GM23338 (cell line): ENCODE results near the gene SLC2A9. TPM values are rescaled to one million over a fixed set of nuclear protein-coding genes. Genes with fewer than 3 reads are reported as not detected.

Experiments used
- ATAC-seq: fragments of 200-7000 bp; cut with Tn5 transposase; 3 replicates; pipeline ENCODE4 v1.9.1; 2020
- DNase-seq: peaks from one replicate; pipeline ENCODE4 v3.0.0-alpha.2; 2015; ENCODE audit warnings: low spot score
- H2AFZ ChIP-seq: fragments of 200-600 bp; sonication (generic); 2 replicates; pipeline ENCODE4 v1.8.0; 2016; ENCODE audit warnings: antibody characterized with exemption, mild to moderate bottlenecking, moderate library complexity
- H3F3A ChIP-seq: fragments of 200-600 bp; sonication (generic); replicated peaks from 2 replicates; pipeline ENCODE4 v1.8.0; 2017; ENCODE audit warnings: antibody characterized with exemption, mixed run types, low read depth
- H3K27ac ChIP-seq: fragments of 200-600 bp; sonication (generic); 2 replicates; pipeline ENCODE4 v1.6.1; 2016; ENCODE audit warnings: low read depth
- H3K27me3 ChIP-seq: fragments of 200-600 bp; sonication (generic); 2 replicates; pipeline ENCODE4 v1.8.0; 2016; ENCODE audit warnings: mild to moderate bottlenecking, mixed run types, moderate library complexity; ENCODE audit not compliant: insufficient read depth
- H3K36me3 ChIP-seq: fragments of 200-600 bp; sonication (generic); 2 replicates; pipeline ENCODE4 v1.8.0; 2016; ENCODE audit warnings: mild to moderate bottlenecking; ENCODE audit not compliant: insufficient read depth
- H3K4me1 ChIP-seq: fragments of 200-600 bp; sonication (generic); 2 replicates; pipeline ENCODE4 v1.8.0; 2016; ENCODE audit warnings: mild to moderate bottlenecking, moderate library complexity; ENCODE audit not compliant: insufficient read depth
- H3K4me2 ChIP-seq: fragments of 200-600 bp; sonication (generic); 2 replicates; pipeline ENCODE4 v1.7.1; 2017; ENCODE audit warnings: mixed run types
- H3K4me3 ChIP-seq: fragments of 200-600 bp; sonication (generic); 2 replicates; pipeline ENCODE4 v1.6.1; 2016; ENCODE audit warnings: mixed run types
- H3K79me2 ChIP-seq: fragments of 200-600 bp; sonication (generic); replicated peaks from 2 replicates; pipeline ENCODE4 v1.8.0; 2017; ENCODE audit warnings: mild to moderate bottlenecking; ENCODE audit not compliant: insufficient read depth
- H3K9me2 ChIP-seq: fragments of 200-600 bp; sonication (generic); 2 replicates; pipeline ENCODE4 v1.8.0; 2017; ENCODE audit not compliant: insufficient read depth
- H4K20me1 ChIP-seq: fragments of 200-600 bp; sonication (generic); replicated peaks from 2 replicates; pipeline ENCODE4 v1.8.0; 2017; ENCODE audit warnings: mild to moderate bottlenecking; ENCODE audit not compliant: insufficient read depth
- H3K27ac Mint-ChIP-seq: 2 replicates; pipeline ENCODE4 v1.8.0; 2020; ENCODE audit warnings: inconsistent platforms, mild to moderate bottlenecking, moderate library complexity, mixed read lengths
- H3K27me3 Mint-ChIP-seq: 3 replicates; pipeline ENCODE4 v1.8.0; 2022; ENCODE audit warnings: low read depth, mild to moderate bottlenecking, moderate library complexity, mixed read lengths, inconsistent platforms; ENCODE audit not compliant: insufficient read depth, poor library complexity
- H3K36me3 Mint-ChIP-seq: 3 replicates; pipeline ENCODE4 v1.8.0; 2021; ENCODE audit warnings: low read depth, mild to moderate bottlenecking, inconsistent platforms, moderate library complexity, mixed read lengths
- H3K4me1 Mint-ChIP-seq: 3 replicates; pipeline ENCODE4 v1.8.0; 2020; ENCODE audit warnings: mild to moderate bottlenecking, inconsistent platforms, mixed read lengths
- H3K4me3 Mint-ChIP-seq: 3 replicates; pipeline ENCODE4 v1.8.0; 2021; ENCODE audit warnings: moderate library complexity, mild to moderate bottlenecking, inconsistent platforms, mixed read lengths
- H3K9me3 Mint-ChIP-seq: 3 replicates; pipeline ENCODE4 v1.8.0; 2020; ENCODE audit warnings: moderate library complexity, mild to moderate bottlenecking, inconsistent platforms, mixed read lengths
- CREB1 ChIP-seq: fragments of 250-450 bp; sonication (Bioruptor Pico); IDR thresholded peaks from 2 replicates; pipeline ENCODE4 v1.5.0; 2020; ENCODE audit warnings: low read depth, mild to moderate bottlenecking, moderate library complexity
- EZH2 ChIP-seq: fragments of 200-600 bp; sonication (generic); IDR thresholded peaks from one replicate; pipeline ENCODE4 v1.8.0; 2017; ENCODE audit warnings: antibody characterized with exemption, mild to moderate bottlenecking, low read depth; ENCODE audit not compliant: unreplicated experiment
- NANOG ChIP-seq: IDR thresholded peaks from 2 replicates; pipeline ENCODE4 v1.6.1; 2016; ENCODE audit warnings: antibody characterized with exemption, borderline replicate concordance
- ZNF331 ChIP-seq: fragments of 250-450 bp; sonication (Bioruptor Pico); IDR thresholded peaks from 2 replicates; pipeline ENCODE4 v1.5.0; 2020; ENCODE audit warnings: low read depth, mild to moderate bottlenecking, moderate library complexity
- polyA plus RNA-seq: library from polyadenylated mRNA; unstranded; fragments of >200 nt; fragmentation: Nextera tagmentation; extraction: Ambion mirVana; gene quantifications from 2 replicates; pipeline ENCODE4 v1.2.1, GENCODE V29; 2016
- total RNA-seq: library from RNA; depleted of rRNA; stranded (reverse); fragments of >200 nt; shearing (Covaris generic); gene quantifications from 2 replicates; pipeline ENCODE4 v1.2.3, GENCODE V29; 2014
- TF ChIP-seq, protein P1 (sequence below), 2 experiments: fragments of 200-600 bp in 1 of 2; sonication (generic) in 1 of 2; conservative IDR thresholded peaks; 2 replicates each; pipeline versions ENCODE4 v1.5.1 to v1.6.1; 2016 to 2017; ENCODE audit warnings: antibody characterized with exemption in 2 of 2, low read depth in 2 of 2, mild to moderate bottlenecking in 2 of 2, moderate library complexity in 1 of 2
- TF ChIP-seq, protein P2 (sequence below): IDR thresholded peaks from one replicate; pipeline ENCODE4 v1.6.1; 2018; ENCODE audit warnings: antibody characterized with exemption; ENCODE audit not compliant: unreplicated experiment
- TF ChIP-seq, protein P3 (sequence below): fragments of 250-450 bp; sonication (Bioruptor Pico); IDR thresholded peaks from 2 replicates; pipeline ENCODE4 v1.5.0; 2020; ENCODE audit warnings: mild to moderate bottlenecking, moderate library complexity

The SLC2A9 gene
- total and polyA plus RNA-seq, 2 experiments from 2014 or later = 0.21 to 0.40 TPM

DNA sequence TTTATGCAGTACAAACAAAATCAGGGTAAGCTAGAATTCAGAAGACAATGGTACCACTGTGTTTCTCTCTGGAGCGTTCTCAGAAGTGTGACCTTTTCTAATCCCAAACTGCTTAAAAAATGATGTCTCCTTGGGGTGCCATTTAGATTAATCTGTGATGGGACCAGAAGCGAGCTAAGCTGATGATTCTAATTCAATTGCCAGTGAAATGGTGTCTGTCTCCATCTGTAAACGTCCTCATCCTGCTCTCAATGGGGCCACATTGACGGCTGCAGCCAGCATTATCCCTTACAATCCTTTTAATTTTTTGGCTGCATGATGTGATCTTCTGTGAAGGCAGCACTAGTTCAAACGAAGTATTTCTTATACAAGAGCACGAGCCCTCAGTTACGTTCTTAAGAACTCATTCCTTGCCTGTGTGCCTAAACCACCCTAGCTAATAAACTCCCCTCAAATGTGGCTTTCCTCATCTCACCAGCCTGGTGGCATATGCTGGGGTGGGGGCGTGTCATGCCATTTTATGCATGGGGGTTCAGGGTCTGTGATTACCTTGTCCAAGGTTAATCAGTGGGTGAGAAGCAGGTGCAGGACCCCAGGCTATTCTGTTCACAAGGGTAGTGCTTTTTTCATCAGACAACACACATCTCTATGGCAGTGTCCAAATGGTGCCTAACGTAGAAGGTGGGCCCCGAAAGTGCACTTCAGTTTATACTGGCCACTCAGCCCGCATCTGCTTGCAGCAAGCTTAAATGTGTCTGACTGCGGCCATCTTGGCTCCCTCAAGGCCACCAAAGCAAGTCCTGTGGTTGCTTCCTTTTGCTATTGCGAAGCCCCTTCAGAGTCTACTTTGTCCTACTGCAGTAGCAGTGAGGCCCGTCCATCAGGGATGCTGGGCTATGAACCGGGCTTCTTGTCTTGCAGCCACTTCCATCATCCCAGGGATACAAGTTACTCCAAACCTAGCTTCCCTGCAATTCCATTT, 45.7 kb upstream of the SLC2A9 start:
- Mint-ChIP-seq H3K9me3 (no peaks in the 10 kb centered on the region), H3K36me3 (peaks cover 12% of the 10 kb centered on the region; the same call in 2 of the 3 replicates), H3K4me3 (no peak overlapping the region), H3K4me1 (peaks cover 19% of the 10 kb centered on the region), H3K27me3 (peaks cover 10% of the 10 kb centered on the region), H3K27ac (no peak overlapping the region)
- H3F3A ChIP-seq = no peaks in the 10 kb centered on the region
- H3K27ac ChIP-seq = no peak overlapping the region
- H3K4me2 ChIP-seq = no peak overlapping the region
- no peaks in the 10 kb centered on the region; the same call in none of the 2 replicates for H4K20me1 ChIP-seq
- no peaks in the 10 kb centered on the region for H3K27me3 ChIP-seq
- no peak for DNase-seq
- H3K4me3 ChIP-seq = no peak overlapping the region
- no peak for ATAC-seq
- no peaks in the 10 kb centered on the region for H3K79me2 ChIP-seq
- peaks cover 10% of the 10 kb centered on the region for H3K4me1 ChIP-seq
- TF ChIP-seq, protein P1, sequence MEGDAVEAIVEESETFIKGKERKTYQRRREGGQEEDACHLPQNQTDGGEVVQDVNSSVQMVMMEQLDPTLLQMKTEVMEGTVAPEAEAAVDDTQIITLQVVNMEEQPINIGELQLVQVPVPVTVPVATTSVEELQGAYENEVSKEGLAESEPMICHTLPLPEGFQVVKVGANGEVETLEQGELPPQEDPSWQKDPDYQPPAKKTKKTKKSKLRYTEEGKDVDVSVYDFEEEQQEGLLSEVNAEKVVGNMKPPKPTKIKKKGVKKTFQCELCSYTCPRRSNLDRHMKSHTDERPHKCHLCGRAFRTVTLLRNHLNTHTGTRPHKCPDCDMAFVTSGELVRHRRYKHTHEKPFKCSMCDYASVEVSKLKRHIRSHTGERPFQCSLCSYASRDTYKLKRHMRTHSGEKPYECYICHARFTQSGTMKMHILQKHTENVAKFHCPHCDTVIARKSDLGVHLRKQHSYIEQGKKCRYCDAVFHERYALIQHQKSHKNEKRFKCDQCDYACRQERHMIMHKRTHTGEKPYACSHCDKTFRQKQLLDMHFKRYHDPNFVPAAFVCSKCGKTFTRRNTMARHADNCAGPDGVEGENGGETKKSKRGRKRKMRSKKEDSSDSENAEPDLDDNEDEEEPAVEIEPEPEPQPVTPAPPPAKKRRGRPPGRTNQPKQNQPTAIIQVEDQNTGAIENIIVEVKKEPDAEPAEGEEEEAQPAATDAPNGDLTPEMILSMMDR (conservative IDR thresholded peaks at IDR 0.05; ENCODE audit: low read depth in 2 of 2) = no peak
- TF ChIP-seq, protein P2, sequence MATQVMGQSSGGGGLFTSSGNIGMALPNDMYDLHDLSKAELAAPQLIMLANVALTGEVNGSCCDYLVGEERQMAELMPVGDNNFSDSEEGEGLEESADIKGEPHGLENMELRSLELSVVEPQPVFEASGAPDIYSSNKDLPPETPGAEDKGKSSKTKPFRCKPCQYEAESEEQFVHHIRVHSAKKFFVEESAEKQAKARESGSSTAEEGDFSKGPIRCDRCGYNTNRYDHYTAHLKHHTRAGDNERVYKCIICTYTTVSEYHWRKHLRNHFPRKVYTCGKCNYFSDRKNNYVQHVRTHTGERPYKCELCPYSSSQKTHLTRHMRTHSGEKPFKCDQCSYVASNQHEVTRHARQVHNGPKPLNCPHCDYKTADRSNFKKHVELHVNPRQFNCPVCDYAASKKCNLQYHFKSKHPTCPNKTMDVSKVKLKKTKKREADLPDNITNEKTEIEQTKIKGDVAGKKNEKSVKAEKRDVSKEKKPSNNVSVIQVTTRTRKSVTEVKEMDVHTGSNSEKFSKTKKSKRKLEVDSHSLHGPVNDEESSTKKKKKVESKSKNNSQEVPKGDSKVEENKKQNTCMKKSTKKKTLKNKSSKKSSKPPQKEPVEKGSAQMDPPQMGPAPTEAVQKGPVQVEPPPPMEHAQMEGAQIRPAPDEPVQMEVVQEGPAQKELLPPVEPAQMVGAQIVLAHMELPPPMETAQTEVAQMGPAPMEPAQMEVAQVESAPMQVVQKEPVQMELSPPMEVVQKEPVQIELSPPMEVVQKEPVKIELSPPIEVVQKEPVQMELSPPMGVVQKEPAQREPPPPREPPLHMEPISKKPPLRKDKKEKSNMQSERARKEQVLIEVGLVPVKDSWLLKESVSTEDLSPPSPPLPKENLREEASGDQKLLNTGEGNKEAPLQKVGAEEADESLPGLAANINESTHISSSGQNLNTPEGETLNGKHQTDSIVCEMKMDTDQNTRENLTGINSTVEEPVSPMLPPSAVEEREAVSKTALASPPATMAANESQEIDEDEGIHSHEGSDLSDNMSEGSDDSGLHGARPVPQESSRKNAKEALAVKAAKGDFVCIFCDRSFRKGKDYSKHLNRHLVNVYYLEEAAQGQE = no peak
- TF ChIP-seq NANOG (no peak), CREB1 (no peak), ZNF331 (CRISPR knock-in tag) (no peak), EZH2 (no peak)
- TF ChIP-seq, protein P3, sequence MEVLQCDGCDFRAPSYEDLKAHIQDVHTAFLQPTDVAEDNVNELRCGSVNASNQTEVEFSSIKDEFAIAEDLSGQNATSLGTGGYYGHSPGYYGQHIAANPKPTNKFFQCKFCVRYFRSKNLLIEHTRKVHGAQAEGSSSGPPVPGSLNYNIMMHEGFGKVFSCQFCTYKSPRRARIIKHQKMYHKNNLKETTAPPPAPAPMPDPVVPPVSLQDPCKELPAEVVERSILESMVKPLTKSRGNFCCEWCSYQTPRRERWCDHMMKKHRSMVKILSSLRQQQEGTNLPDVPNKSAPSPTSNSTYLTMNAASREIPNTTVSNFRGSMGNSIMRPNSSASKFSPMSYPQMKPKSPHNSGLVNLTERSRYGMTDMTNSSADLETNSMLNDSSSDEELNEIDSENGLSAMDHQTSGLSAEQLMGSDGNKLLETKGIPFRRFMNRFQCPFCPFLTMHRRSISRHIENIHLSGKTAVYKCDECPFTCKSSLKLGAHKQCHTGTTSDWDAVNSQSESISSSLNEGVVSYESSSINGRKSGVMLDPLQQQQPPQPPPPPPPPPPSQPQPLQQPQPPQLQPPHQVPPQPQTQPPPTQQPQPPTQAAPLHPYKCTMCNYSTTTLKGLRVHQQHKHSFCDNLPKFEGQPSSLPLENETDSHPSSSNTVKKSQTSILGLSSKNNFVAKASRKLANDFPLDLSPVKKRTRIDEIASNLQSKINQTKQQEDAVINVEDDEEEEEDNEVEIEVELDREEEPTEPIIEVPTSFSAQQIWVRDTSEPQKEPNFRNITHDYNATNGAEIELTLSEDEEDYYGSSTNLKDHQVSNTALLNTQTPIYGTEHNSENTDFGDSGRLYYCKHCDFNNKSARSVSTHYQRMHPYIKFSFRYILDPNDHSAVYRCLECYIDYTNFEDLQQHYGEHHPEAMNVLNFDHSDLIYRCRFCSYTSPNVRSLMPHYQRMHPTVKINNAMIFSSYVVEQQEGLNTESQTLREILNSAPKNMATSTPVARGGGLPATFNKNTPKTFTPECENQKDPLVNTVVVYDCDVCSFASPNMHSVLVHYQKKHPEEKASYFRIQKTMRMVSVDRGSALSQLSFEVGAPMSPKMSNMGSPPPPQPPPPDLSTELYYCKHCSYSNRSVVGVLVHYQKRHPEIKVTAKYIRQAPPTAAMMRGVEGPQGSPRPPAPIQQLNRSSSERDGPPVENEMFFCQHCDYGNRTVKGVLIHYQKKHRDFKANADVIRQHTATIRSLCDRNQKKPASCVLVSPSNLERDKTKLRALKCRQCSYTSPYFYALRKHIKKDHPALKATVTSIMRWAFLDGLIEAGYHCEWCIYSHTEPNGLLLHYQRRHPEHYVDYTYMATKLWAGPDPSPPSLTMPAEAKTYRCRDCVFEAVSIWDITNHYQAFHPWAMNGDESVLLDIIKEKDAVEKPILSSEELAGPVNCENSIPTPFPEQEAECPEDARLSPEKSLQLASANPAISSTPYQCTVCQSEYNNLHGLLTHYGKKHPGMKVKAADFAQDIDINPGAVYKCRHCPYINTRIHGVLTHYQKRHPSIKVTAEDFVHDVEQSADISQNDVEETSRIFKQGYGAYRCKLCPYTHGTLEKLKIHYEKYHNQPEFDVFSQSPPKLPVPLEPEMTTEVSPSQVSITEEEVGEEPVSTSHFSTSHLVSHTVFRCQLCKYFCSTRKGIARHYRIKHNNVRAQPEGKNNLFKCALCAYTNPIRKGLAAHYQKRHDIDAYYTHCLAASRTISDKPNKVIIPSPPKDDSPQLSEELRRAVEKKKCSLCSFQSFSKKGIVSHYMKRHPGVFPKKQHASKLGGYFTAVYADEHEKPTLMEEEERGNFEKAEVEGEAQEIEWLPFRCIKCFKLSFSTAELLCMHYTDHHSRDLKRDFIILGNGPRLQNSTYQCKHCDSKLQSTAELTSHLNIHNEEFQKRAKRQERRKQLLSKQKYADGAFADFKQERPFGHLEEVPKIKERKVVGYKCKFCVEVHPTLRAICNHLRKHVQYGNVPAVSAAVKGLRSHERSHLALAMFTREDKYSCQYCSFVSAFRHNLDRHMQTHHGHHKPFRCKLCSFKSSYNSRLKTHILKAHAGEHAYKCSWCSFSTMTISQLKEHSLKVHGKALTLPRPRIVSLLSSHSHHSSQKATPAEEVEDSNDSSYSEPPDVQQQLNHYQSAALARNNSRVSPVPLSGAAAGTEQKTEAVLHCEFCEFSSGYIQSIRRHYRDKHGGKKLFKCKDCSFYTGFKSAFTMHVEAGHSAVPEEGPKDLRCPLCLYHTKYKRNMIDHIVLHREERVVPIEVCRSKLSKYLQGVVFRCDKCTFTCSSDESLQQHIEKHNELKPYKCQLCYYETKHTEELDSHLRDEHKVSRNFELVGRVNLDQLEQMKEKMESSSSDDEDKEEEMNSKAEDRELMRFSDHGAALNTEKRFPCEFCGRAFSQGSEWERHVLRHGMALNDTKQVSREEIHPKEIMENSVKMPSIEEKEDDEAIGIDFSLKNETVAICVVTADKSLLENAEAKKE (CRISPR knock-in tag) = no peak
- H3K9me2 ChIP-seq = no peaks in the 10 kb centered on the region
- no peak overlapping the region for H2AFZ ChIP-seq
- H3K36me3 ChIP-seq = no peaks in the 10 kb centered on the region
